NT2/D1 (cell line): Measurements from ENCODE around the gene CDKN1A.
"Not testable (repeated sequence)": the region's sequence is repeated elsewhere in the genome, so short reads cannot be mapped to it uniquely, and the experiment has no call there.

ENCODE experiments used
- DNase-seq: peaks from one replicate; pipeline ENCODE4 v3.0.0-alpha.2; 2011; ENCODE audit warnings: low read depth, low spot score
- H3K27me3 ChIP-seq: 2 replicates; pipeline ENCODE4 v1.6.0; 2011; ENCODE audit warnings: mild to moderate bottlenecking; ENCODE audit not compliant: insufficient read length, insufficient read depth
- H3K36me3 ChIP-seq: 2 replicates; pipeline ENCODE4 v1.6.1; 2011; ENCODE audit warnings: mild to moderate bottlenecking, low read length, mixed read lengths; ENCODE audit not compliant: insufficient read depth, insufficient read length
- H3K4me1 ChIP-seq: 2 replicates; pipeline ENCODE4 v1.5.1; 2011; ENCODE audit not compliant: insufficient read depth, insufficient read length
- H3K4me3 ChIP-seq: 2 replicates; pipeline ENCODE4 v1.5.1; 2011; ENCODE audit warnings: low read depth; ENCODE audit not compliant: insufficient read length
- H3K9ac ChIP-seq: 2 replicates; pipeline ENCODE4 v1.6.0; 2011; ENCODE audit warnings: low read depth; ENCODE audit not compliant: insufficient read length
- H3K9me3 ChIP-seq: 2 replicates; pipeline ENCODE4 v1.5.1; 2011; ENCODE audit warnings: mild to moderate bottlenecking, low read length; ENCODE audit not compliant: insufficient read depth
- SUZ12 ChIP-seq: IDR thresholded peaks from 2 replicates; pipeline ENCODE4 v1.6.1; 2011; ENCODE audit not compliant: insufficient read length, insufficient read depth; ENCODE audit errors: extremely low read depth
- YY1 ChIP-seq: IDR thresholded peaks from 2 replicates; pipeline ENCODE4 v1.6.1; 2011; ENCODE audit not compliant: insufficient read length, insufficient read depth
- ZNF274 ChIP-seq: IDR thresholded peaks from 2 replicates; pipeline ENCODE4 v1.6.1; 2011; ENCODE audit warnings: mild to moderate bottlenecking, low read depth, low read length

Gene CDKN1A

DNA sequence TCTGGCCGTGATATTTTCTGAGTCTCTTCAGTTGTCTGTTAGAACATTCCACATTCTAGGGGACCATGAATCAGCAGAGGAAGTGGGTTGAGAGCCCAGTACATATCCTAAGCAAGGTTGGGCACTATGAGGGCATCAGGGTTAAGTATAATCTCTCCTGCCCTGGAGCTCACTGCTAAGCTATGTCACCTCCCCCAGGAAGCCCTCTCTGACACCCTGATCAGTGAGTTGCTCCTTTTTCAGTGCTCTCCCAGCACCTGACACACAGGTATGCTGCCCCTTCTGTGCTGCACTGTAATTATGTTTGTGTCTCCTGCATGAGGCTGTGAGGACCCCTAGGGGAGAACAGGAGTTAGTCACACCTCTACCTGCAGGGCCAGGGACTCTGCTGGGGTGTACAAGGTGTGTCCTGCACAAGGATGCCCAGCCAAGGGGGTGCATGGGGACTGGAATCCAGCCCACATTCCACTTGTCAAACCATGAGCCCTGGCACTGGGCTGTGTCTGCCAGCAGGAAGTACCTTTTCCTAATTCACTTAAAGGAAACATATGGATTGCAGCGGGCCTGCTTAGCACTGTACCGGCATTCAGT lies 23.0 kb downstream of the CDKN1A start:
- DNase-seq = no peak
- TF ChIP-seq SUZ12 (no peak), ZNF274 (no peak), YY1 (no peak)

GRCh38 chr6:36702656-36703055 lies 24.1 kb downstream of the CDKN1A start:
- Histone ChIP-seq H3K27me3 (no peaks in the 10 kb centered on the region), H3K9me3 (no peaks in the 10 kb centered on the region), H3K9ac (no peak overlapping the region), H3K4me1 (no peaks in the 10 kb centered on the region), H3K4me3 (no peak overlapping the region), H3K36me3 (no peaks in the 10 kb centered on the region)
- no peak for DNase-seq
- TF ChIP-seq SUZ12 = no peak
- TF ChIP-seq YY1 = no peak
- TF ChIP-seq ZNF274 = no peak

More for the DNA sequence above, 23.0 kb downstream of the CDKN1A start:
- H3K9ac ChIP-seq = no peak overlapping the region
- H3K9me3 ChIP-seq = no peaks in the 10 kb centered on the region
- H3K36me3 ChIP-seq = no peaks in the 10 kb centered on the region
- no peaks in the 10 kb centered on the region for H3K4me1 ChIP-seq
- no peak overlapping the region for H3K4me3 ChIP-seq
- no peaks in the 10 kb centered on the region for H3K27me3 ChIP-seq

DNA sequence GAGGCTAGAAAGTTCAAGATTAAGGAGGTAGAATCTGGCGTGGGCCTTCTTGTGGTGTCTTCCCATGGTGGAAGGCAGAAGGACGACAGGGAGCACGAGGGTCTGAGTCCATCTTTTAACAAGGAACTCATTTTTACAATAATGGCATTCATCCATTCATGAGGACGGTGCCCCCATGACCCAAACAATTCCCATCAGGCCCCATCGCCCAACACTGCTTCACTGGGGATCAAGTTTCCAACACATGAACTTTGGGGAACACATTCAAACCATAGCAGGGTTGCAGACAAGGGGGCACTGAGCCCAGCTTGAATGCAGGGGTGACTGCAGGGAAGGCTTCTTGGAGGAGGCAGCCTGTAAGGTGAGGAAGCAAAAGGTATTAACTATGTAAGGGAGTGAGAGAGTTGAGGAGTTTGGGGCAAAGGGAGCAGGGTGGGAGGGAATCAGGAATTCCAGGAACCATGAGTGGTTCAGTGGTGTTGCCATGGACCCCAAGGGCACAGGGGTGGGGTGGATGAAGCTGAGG lies 24.6 kb downstream of the CDKN1A start:
- Histone ChIP-seq H3K9ac (no peak overlapping the region), H3K27me3 (no peaks in the 10 kb centered on the region), H3K36me3 (no peaks in the 10 kb centered on the region), H3K9me3 (no peaks in the 10 kb centered on the region), H3K4me3 (no peak overlapping the region), H3K4me1 (no peaks in the 10 kb centered on the region)
- TF ChIP-seq SUZ12 (no peak), YY1 (no peak), ZNF274 (no peak)
- no peak for DNase-seq

GRCh38 chr6:36703982-36704381 lies 25.5 kb downstream of the CDKN1A start:
- H3K36me3 ChIP-seq = no peaks in the 10 kb centered on the region
- no peaks in the 10 kb centered on the region for H3K9me3 ChIP-seq
- no peaks in the 10 kb centered on the region for H3K27me3 ChIP-seq
- TF ChIP-seq SUZ12 (no peak), YY1 (no peak), ZNF274 (no peak)
- H3K4me3 ChIP-seq = no peak overlapping the region
- no peak for DNase-seq
- H3K4me1 ChIP-seq = no peaks in the 10 kb centered on the region
- no peak overlapping the region for H3K9ac ChIP-seq

DNA sequence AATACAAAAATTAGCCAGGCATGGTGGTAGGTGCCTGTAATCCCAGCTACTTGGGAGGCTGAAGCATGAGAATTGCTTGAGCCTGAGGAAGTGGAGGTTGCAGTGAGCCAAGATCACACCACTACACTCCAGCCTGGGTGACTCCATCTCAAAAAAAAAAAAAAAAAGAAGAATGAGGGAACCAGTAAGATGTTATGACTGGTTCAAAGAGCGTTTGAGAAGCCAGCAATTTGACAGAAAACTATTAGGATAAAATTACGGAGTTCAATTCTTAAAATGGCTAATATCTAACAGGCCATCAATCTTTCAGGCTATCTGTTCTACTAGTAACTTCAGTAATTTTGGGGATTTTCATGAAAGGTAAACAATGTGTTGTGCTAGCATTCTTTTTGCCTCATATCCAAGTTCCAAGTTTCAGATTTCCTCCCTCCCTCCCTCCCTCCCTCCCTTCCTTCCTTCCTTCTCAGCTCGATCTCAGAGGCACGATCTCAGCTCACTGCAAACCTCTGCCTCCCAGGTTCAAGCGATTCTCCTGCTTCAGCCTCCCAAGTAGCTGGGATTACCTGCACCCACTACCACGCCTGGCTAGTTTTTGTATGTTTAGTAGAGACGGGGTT lies 26.6 kb downstream of the CDKN1A start:
- not testable (repeated sequence) for H3K9ac ChIP-seq, H3K9me3 ChIP-seq, DNase-seq, H3K27me3 ChIP-seq, H3K4me1 ChIP-seq, H3K4me3 ChIP-seq, H3K36me3 ChIP-seq

DNA sequence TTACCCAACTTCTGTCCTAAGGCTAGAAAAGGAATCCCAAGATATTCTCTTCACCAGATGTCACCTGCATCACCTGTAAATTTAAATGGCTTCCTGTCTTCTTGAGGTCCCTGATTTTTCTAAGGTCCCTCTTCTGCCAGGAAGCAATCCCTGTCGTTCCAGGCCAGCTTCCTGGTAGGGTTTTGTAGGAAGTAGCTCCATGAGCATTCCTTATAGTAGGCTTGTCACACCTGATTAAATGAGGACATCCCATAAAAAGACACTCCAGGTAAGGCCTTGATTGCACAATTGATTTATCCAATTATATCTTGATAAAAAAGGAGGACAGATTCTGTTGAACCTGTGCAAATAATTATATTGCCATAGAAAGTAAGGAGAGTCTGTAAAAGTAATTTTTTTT lies 27.8 kb downstream of the CDKN1A start:
- H3K27me3 ChIP-seq = no peaks in the 10 kb centered on the region
- TF ChIP-seq ZNF274 (no peak), YY1 (no peak), SUZ12 (no peak)

DNA sequence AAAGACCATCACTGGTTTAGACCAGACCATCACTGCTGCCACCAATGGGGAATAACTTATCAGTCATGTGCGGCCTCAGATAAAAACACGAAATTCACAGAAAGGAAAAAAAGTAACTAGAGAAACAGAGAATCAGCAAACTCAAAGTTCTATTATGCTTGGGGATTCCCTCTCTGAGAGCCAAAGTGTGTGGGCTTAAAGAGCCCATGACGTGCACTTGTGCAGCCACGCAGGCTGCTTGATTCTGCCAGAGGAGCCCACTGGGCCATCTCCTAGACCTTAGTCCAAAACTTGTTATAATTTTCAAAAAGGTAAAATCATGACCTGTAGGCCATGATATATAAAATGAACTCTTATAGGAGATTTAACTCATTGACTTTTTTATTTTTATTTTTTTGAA lies 34.3 kb downstream of the CDKN1A start:
- TF ChIP-seq ZNF274 = no peak
- no peak for TF ChIP-seq YY1
- TF ChIP-seq SUZ12 = no peak
- no peaks in the 10 kb centered on the region for H3K27me3 ChIP-seq
- peaks cover 7% of the 10 kb centered on the region for H3K4me1 ChIP-seq
- H3K9ac ChIP-seq = no peak overlapping the region
- no peak overlapping the region for H3K4me3 ChIP-seq
- H3K9me3 ChIP-seq = no peaks in the 10 kb centered on the region
- no peaks in the 10 kb centered on the region for H3K36me3 ChIP-seq
- no peak for DNase-seq

More for the DNA sequence above, 27.8 kb downstream of the CDKN1A start:
- Histone ChIP-seq H3K9ac (no peak overlapping the region), H3K36me3 (no peaks in the 10 kb centered on the region), H3K4me1 (no peaks in the 10 kb centered on the region), H3K9me3 (no peaks in the 10 kb centered on the region), H3K4me3 (no peak overlapping the region)
- no peak for DNase-seq

GRCh38 chr6:36713846-36714245 lies 35.3 kb downstream of the CDKN1A start:
- no peak for DNase-seq
- no peak overlapping the region for H3K9ac ChIP-seq
- no peaks in the 10 kb centered on the region for H3K36me3 ChIP-seq
- no peak for TF ChIP-seq YY1
- TF ChIP-seq SUZ12 = no peak
- TF ChIP-seq ZNF274 = no peak
- H3K9me3 ChIP-seq = no peaks in the 10 kb centered on the region
- H3K27me3 ChIP-seq = no peaks in the 10 kb centered on the region
- peaks cover 10% of the 10 kb centered on the region for H3K4me1 ChIP-seq
- no peak overlapping the region for H3K4me3 ChIP-seq
